LNCaP clone FGC (cell line): ENCODE measurements around the gene SCML1.

Experiments
- DNase-seq: peaks from one replicate; pipeline ENCODE4 v3.0.0-alpha.2; 2011; ENCODE audit warnings: low read depth
- H3K4me3 ChIP-seq: 2 replicates; pipeline ENCODE4 v1.5.1; 2011; ENCODE audit warnings: mild to moderate bottlenecking, low read depth, low read length, control low read depth
- CTCF ChIP-seq: IDR thresholded peaks from 2 replicates; pipeline ENCODE4 v1.5.1; 2012; ENCODE audit warnings: mild to moderate bottlenecking; ENCODE audit not compliant: control insufficient read depth, insufficient read depth; ENCODE audit errors: extremely low read depth

SCML1 gene

DNA sequence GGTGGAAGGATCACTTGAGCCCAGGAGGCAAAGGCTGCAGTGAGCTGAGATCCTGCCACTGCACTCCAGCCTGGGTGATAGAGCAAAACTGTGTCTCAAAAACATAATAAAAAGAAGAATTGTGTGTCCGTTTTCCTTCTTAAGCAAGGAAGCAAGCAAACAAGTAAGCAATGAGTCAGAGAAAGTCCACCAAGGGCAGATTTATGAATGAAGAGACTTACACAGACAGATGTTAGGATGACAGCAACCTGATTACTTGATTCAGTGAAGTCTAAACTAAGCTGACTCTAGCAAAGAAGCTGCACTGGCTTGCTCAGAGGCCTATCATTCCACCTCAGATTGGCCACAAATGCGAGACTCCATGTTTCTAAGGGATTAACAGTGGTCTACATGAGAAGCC, 34.1 kb upstream of the SCML1 start:
- no peak for DNase-seq
- H3K4me3 ChIP-seq = no peak overlapping the region
- TF ChIP-seq CTCF = no peak

DNA sequence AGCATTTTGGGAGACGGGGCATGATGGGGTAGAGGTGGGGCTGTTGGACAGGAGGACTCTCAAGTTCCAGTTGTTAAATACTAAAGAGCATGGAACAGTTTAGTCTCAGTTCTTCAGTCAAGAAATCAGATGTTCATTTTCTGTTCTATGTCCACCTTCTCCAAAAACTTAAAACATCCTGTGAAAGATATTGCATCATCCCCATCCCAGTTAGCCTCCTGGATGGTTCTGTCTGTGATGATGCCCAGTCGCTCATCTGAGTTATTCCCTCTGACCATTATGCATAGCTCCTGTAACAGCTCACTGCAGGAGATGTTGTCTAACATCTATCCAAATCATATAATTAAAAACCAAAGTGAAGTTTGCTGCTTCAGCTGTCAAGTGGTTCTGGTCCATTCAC, 32.1 kb upstream of the SCML1 start:
- TF ChIP-seq CTCF = no peak
- no peak overlapping the region for H3K4me3 ChIP-seq
- DNase-seq = no peak

DNA sequence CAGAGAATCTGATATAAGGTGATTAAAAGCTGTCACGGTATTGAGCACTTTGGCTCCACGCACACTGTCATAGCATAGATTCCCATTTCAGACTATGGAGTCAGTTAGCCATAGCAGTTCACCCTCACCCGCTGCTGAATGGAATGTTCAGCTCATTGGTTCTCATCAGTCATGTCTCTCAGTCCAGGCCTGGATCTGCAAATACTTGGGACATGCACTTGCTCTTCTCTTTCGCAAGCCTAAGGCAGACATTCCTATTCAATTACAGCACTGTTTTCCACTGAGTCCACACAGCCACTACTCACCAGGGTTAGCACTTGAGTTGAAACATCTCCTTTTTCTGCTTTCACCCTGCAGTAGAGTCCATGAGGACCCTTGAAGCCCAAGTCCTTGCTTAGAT, 30.6 kb upstream of the SCML1 start:
- no peak overlapping the region for H3K4me3 ChIP-seq
- no peak for TF ChIP-seq CTCF
- DNase-seq = no peak

- H3K4me3 ChIP-seq = no peak overlapping the region
- no peak for TF ChIP-seq CTCF
- no peak for DNase-seq
Measured at GRCh38 chrX:17707731-17708130, 29.6 kb upstream of the SCML1 start.

- no peak for TF ChIP-seq CTCF
- no peak for DNase-seq
- H3K4me3 ChIP-seq = no peak overlapping the region
Measured at GRCh38 chrX:17710871-17711301, 26.4 kb upstream of the SCML1 start.

GRCh38 chrX:17713288-17713687, 24.0 kb upstream of the SCML1 start:
- H3K4me3 ChIP-seq = no peak overlapping the region
- TF ChIP-seq CTCF = no peak
- DNase-seq = no peak

GRCh38 chrX:17718649-17719165, 18.6 kb upstream of the SCML1 start:
- DNase-seq = no peak
- no peak for TF ChIP-seq CTCF
- H3K4me3 ChIP-seq = no peak overlapping the region
